Measurements from ENCODE around the gene OTOP2. TPM values are rescaled to one million over a fixed set of nuclear protein-coding genes. Genes with fewer than 3 reads are reported as not detected.

OTOP2 gene
- total and polyA plus RNA-seq, 2 of the 4 experiments (the other 2 are of a cell fraction) = not detected

GRCh38 chr17:74903034-74903433 lies 21.0 kb upstream of the OTOP2 start:
- Histone ChIP-seq H2BK5ac (ENCODE audit: low read depth, low read length, poor library complexity, severe bottlenecking) (no peak overlapping the region), H2AFZ (replicated peaks; ENCODE audit: low read length, poor library complexity) (no peak overlapping the region), H4K8ac (ENCODE audit: low read depth in 2 of 2, low read length in 2 of 2) (no peak overlapping the region), H3K27ac (ENCODE audit: insufficient read depth, low read length) (no peak overlapping the region), H2AK5ac (ENCODE audit: low read depth, low read length) (no peak overlapping the region), H4K91ac (ENCODE audit: insufficient read depth, low read depth, low read length) (no peak overlapping the region), H3K9me3 (ENCODE audit: control insufficient read depth, insufficient read depth, low read length) (no peaks in the 10 kb centered on the region), H3K23ac (ENCODE audit: low read depth, low read length) (no peak overlapping the region), H2BK120ac (ENCODE audit: low read depth, low read length) (no peak overlapping the region), H3K4me1 (ENCODE audit: control insufficient read depth, insufficient read depth, low read length) (no peaks in the 10 kb centered on the region), H4K5ac (ENCODE audit: low read depth, low read length) (no peak overlapping the region), H3K56ac (ENCODE audit: extremely low read depth, insufficient read depth, low read length) (no peak overlapping the region), H3K79me1 (ENCODE audit: low read depth in 1 of 2, low read length in 2 of 2) (no peaks in the 10 kb centered on the region), H4K20me1 (ENCODE audit: insufficient read depth, low read length) (no peaks in the 10 kb centered on the region), H2BK20ac (ENCODE audit: low read depth, low read length) (no peak overlapping the region), H3K4me3 (ENCODE audit: insufficient read depth, low read depth, low read length) (no peak overlapping the region), H3K27me3 (ENCODE audit: control insufficient read depth, insufficient read depth, low read length) (peaks cover 38% of the 10 kb centered on the region), H2BK15ac (ENCODE audit: low read depth, low read length) (no peak overlapping the region), H3K14ac (replicated peaks; ENCODE audit: low read depth, low read length) (no peak overlapping the region), H3K4me2 (ENCODE audit: low read depth, low read length) (no peak overlapping the region), H3K9me1 (ENCODE audit: insufficient read depth, low read length) (no peaks in the 10 kb centered on the region), H3K36me3 (ENCODE audit: control insufficient read depth, insufficient read depth, low read length) (no peaks in the 10 kb centered on the region), H3K18ac (ENCODE audit: low read depth, low read length) (no peak overlapping the region), H3K9ac (ENCODE audit: low read depth, low read length) (no peak overlapping the region), H3K4ac (ENCODE audit: low read depth, low read length) (no peak overlapping the region), H2AK9ac (replicated peaks; ENCODE audit: low read depth, low read length, poor library complexity) (no peak overlapping the region)
- DNase-seq (no peak), ATAC-seq (ENCODE audit: low read depth) (no peak)
- TF ChIP-seq NFE2L2 (IDR thresholded peaks at IDR 0.05; ENCODE audit: low read depth, low read length) = no peak
- no TSS peak for BruUV-seq (replicated peaks)
- ChIA-PET CTCF (no interaction called here), POLR2A (ENCODE audit: unreplicated experiment) (no interaction called here)
- 50% methylated on average over 1 of the region's 9 CpGs; no CpG with 5 or more reads in 1 of the 2 experiments for WGBS, 2 experiments (ENCODE audit: extremely low coverage in 2 of 2, insufficient read length in 1 of 2)
- intact Hi-C loops (cut with micrococcal nuclease) = no loop called here
- in situ Hi-C loops (cut with MboI; ENCODE audit: low sequenced_read_pairs) = no loop called here
- dilution Hi-C loops (cut with HindIII; ENCODE audit: low sequenced_read_pairs, unreplicated experiment) = no loop called here

Measured in IMR-90 (cell line).